IMR-90 (cell line): ENCODE results near the gene PEX11G. TPM values are rescaled to one million over a fixed set of nuclear protein-coding genes. Genes with fewer than 3 reads are reported as not detected.

Experiments used
- ATAC-seq: fragments of 200-7000 bp; cut with Tn5 transposase; 2 replicates; pipeline ENCODE4 v1.9.1; 2020; ENCODE audit warnings: low read depth, mild to moderate bottlenecking, moderate library complexity
- BruUV-seq: library from RNA; stranded (reverse); fragments of 400-500 nt; replicated peaks from 2 replicates; lab custom pipeline; 2021; lab: Mats Ljungman, UMichigan
- CTCF ChIA-PET: fragments of 300-600 bp; formaldehyde crosslinking; extraction: SDS; loops from one replicate; lab custom pipeline; 2021; ENCODE audit warnings: antibody characterized with exemption; lab: Yijun Ruan, JAX
- POLR2A ChIA-PET: fragments of 300-600 bp; sonication (Branson Sonifier 250); formaldehyde crosslinking; loops from one replicate; lab custom pipeline; 2022; ENCODE audit warnings: antibody characterized with exemption; ENCODE audit not compliant: unreplicated experiment; lab: Charles Lee
- DNase-seq: peaks from one replicate; pipeline ENCODE4 v3.0.0; 2013
- H2AFZ ChIP-seq: replicated peaks from 2 replicates; pipeline ENCODE3; 2013; ENCODE audit warnings: low read length, mild to moderate bottlenecking; ENCODE audit not compliant: poor library complexity
- H2AK5ac ChIP-seq: 2 replicates; pipeline ENCODE4 v1.6.1; 2013; ENCODE audit warnings: low read depth, low read length, inconsistent platforms
- H2AK9ac ChIP-seq: replicated peaks from 2 replicates; pipeline ENCODE3; 2013; ENCODE audit warnings: mild to moderate bottlenecking, low read depth, low read length, moderate library complexity; ENCODE audit not compliant: poor library complexity
- H2BK120ac ChIP-seq: 2 replicates; pipeline ENCODE4 v1.6.1; 2013; ENCODE audit warnings: low read depth, low read length, inconsistent platforms
- H2BK15ac ChIP-seq: 3 replicates; pipeline ENCODE4 v1.6.1; 2013; ENCODE audit warnings: low read depth, low read length, inconsistent platforms
- H2BK20ac ChIP-seq: 2 replicates; pipeline ENCODE4 v1.6.1; 2013; ENCODE audit warnings: low read depth, mild to moderate bottlenecking, inconsistent platforms, low read length, moderate library complexity
- H2BK5ac ChIP-seq: 2 replicates; pipeline ENCODE4 v1.6.1; 2013; ENCODE audit warnings: mild to moderate bottlenecking, low read depth, low read length, inconsistent platforms; ENCODE audit not compliant: poor library complexity, severe bottlenecking
- H3K14ac ChIP-seq: replicated peaks from 2 replicates; pipeline ENCODE4 v1.6.1; 2013; ENCODE audit warnings: low read depth, low read length, inconsistent platforms
- H3K18ac ChIP-seq: 2 replicates; pipeline ENCODE4 v1.6.1; 2013; ENCODE audit warnings: low read depth, low read length, control low read depth
- H3K23ac ChIP-seq: 2 replicates; pipeline ENCODE4 v1.6.1; 2013; ENCODE audit warnings: low read depth, low read length, inconsistent platforms
- H3K27ac ChIP-seq: 2 replicates; pipeline ENCODE4 v1.5.1; 2013; ENCODE audit warnings: mild to moderate bottlenecking, control low read depth, low read length; ENCODE audit not compliant: insufficient read depth
- H3K27me3 ChIP-seq: 2 replicates; pipeline ENCODE4 v1.6.1; 2013; ENCODE audit warnings: low read length; ENCODE audit not compliant: control insufficient read depth, insufficient read depth
- H3K36me3 ChIP-seq: 2 replicates; pipeline ENCODE4 v1.6.1; 2013; ENCODE audit warnings: low read length, mixed read lengths; ENCODE audit not compliant: control insufficient read depth, insufficient read depth
- H3K4ac ChIP-seq: 2 replicates; pipeline ENCODE4 v1.6.1; 2013; ENCODE audit warnings: low read depth, low read length, inconsistent platforms
- H3K4me1 ChIP-seq: 2 replicates; pipeline ENCODE4 v1.6.1; 2013; ENCODE audit warnings: low read length, mixed read lengths; ENCODE audit not compliant: control insufficient read depth, insufficient read depth
- H3K4me2 ChIP-seq: 2 replicates; pipeline ENCODE4 v1.6.1; 2013; ENCODE audit warnings: low read depth, mild to moderate bottlenecking, control low read depth, low read length, moderate library complexity
- H3K4me3 ChIP-seq: 2 replicates; pipeline ENCODE4 v1.5.1; 2013; ENCODE audit warnings: low read depth, mild to moderate bottlenecking, control low read depth, low read length, moderate library complexity; ENCODE audit not compliant: insufficient read depth
- H3K56ac ChIP-seq: 2 replicates; pipeline ENCODE4 v1.6.1; 2013; ENCODE audit warnings: low read length, inconsistent platforms; ENCODE audit not compliant: insufficient read depth; ENCODE audit errors: extremely low read depth
- H3K79me1 ChIP-seq, 2 experiments: 2 replicates each; pipeline ENCODE4 v1.6.1; 2013; ENCODE audit warnings: low read length in 2 of 2, inconsistent platforms in 1 of 2, low read depth in 1 of 2
- H3K9ac ChIP-seq: 2 replicates; pipeline ENCODE4 v1.6.1; 2013; ENCODE audit warnings: low read depth, low read length, control low read depth
- H3K9me1 ChIP-seq: 2 replicates; pipeline ENCODE4 v1.6.1; 2013; ENCODE audit warnings: low read length, inconsistent platforms; ENCODE audit not compliant: insufficient read depth
- H3K9me3 ChIP-seq: 2 replicates; pipeline ENCODE4 v1.6.1; 2013; ENCODE audit warnings: low read length; ENCODE audit not compliant: control insufficient read depth, insufficient read depth
- H4K20me1 ChIP-seq: 2 replicates; pipeline ENCODE4 v1.6.1; 2013; ENCODE audit warnings: low read length, inconsistent platforms; ENCODE audit not compliant: insufficient read depth
- H4K5ac ChIP-seq: 2 replicates; pipeline ENCODE4 v1.6.1; 2013; ENCODE audit warnings: mild to moderate bottlenecking, low read depth, low read length, control low read depth
- H4K8ac ChIP-seq, 2 experiments: 2 replicates each; pipeline ENCODE4 v1.6.1; 2013; ENCODE audit warnings: low read depth in 2 of 2, low read length in 2 of 2, control low read depth in 1 of 2, inconsistent platforms in 1 of 2
- H4K91ac ChIP-seq: 2 replicates; pipeline ENCODE4 v1.6.1; 2013; ENCODE audit warnings: low read depth, low read length, inconsistent platforms; ENCODE audit not compliant: insufficient read depth
- BHLHE40 ChIP-seq: fragments of 150-350 bp; IDR thresholded peaks from 2 replicates; pipeline ENCODE4 v1.6.1; 2016; ENCODE audit warnings: mild to moderate bottlenecking, low read depth, low read length
- CEBPB ChIP-seq: IDR thresholded peaks from 2 replicates; pipeline ENCODE4 v1.6.1; 2012; ENCODE audit warnings: low read depth, low read length, improper control_type of control experiment
- FOS ChIP-seq: fragments of 150-350 bp; IDR thresholded peaks from 2 replicates; pipeline ENCODE4 v1.6.1; 2016; ENCODE audit warnings: low read depth, low read length
- MAFK ChIP-seq: IDR thresholded peaks from 2 replicates; pipeline ENCODE4 v1.6.1; 2012; ENCODE audit warnings: low read depth, low read length, improper control_type of control experiment
- MAZ ChIP-seq: IDR thresholded peaks from 2 replicates; pipeline ENCODE4 v1.6.1; 2012; ENCODE audit warnings: low read depth, mild to moderate bottlenecking, low read length, improper control_type of control experiment, moderate library complexity, borderline replicate concordance
- MXI1 ChIP-seq: IDR thresholded peaks from 2 replicates; pipeline ENCODE4 v1.6.1; 2012; ENCODE audit warnings: low read depth, mild to moderate bottlenecking, low read length, moderate library complexity, borderline replicate concordance
- NFE2L2 ChIP-seq: fragments of 150-350 bp; IDR thresholded peaks from 2 replicates; pipeline ENCODE4 v1.6.1; 2016; ENCODE audit warnings: low read depth, mild to moderate bottlenecking, low read length
- POLR2A ChIP-seq: IDR thresholded peaks from 2 replicates; pipeline ENCODE4 v1.6.1; 2012; ENCODE audit warnings: mild to moderate bottlenecking, low read depth, low read length
- RAD21 ChIP-seq: IDR thresholded peaks from 2 replicates; pipeline ENCODE4 v1.6.1; 2012; ENCODE audit warnings: low read length, improper control_type of control experiment
- RCOR1 ChIP-seq: IDR thresholded peaks from 2 replicates; pipeline ENCODE4 v1.6.1; 2012; ENCODE audit warnings: mild to moderate bottlenecking, low read length, improper control_type of control experiment; ENCODE audit not compliant: insufficient replicate concordance
- RFX5 ChIP-seq: IDR thresholded peaks from 2 replicates; pipeline ENCODE4 v1.8.0; 2012; ENCODE audit warnings: low read depth, mild to moderate bottlenecking, low read length, moderate library complexity
- SMC3 ChIP-seq: fragments of 150-350 bp; IDR thresholded peaks from 2 replicates; pipeline ENCODE4 v1.6.1; 2016; ENCODE audit warnings: low read depth, mild to moderate bottlenecking, antibody characterized with exemption, low read length, moderate library complexity
- WGBS, 2 experiments: methylation state at CpG; one replicate each; pipeline versions ENCODE4 v1.1.5 to v1.1.7; 2013; ENCODE audit warnings: missing lambda C conversion rate in 2 of 2; ENCODE audit not compliant: insufficient read length in 1 of 2; ENCODE audit errors: extremely low coverage in 2 of 2; 5-methylcytosine and 5-hydroxymethylcytosine counted together
- dilution Hi-C: fragments of 300-500 bp; cut with HindIII; formaldehyde crosslinking; loops from one replicate; pipeline ENCODE4 v1.14.3; 2018; ENCODE audit warnings: low sequenced_read_pairs; ENCODE audit not compliant: unreplicated experiment
- in situ Hi-C: fragments of 300-500 bp; cut with MboI; formaldehyde crosslinking; loops from 3 replicates; pipeline ENCODE4 v1.14.3; 2019; ENCODE audit warnings: low sequenced_read_pairs, inconsistent platforms, mixed read lengths
- intact Hi-C: fragments of 100-400 bp; cut with micrococcal nuclease; formaldehyde crosslinking; loops from 2 replicates; pipeline ENCODE4 v1.10.0; 2022
- polyA plus RNA-seq, 3 experiments: library from polyadenylated mRNA; depleted of rRNA; stranded (reverse); fragments of >200 nt; gene quantifications; 2 replicates each; pipeline ENCODE4 v1.2.3, GENCODE V29; 2012; ENCODE audit warnings: low replicate concordance in 1 of 3
- total RNA-seq: library from RNA; depleted of rRNA; stranded (reverse); fragments of >200 nt; gene quantifications from 2 replicates; pipeline ENCODE4 v1.2.3, GENCODE V29; 2012
- TF ChIP-seq, protein P1 (sequence below): fragments of 150-350 bp; IDR thresholded peaks from 2 replicates; pipeline ENCODE4 v1.6.1; 2016; ENCODE audit warnings: low read depth, mild to moderate bottlenecking, low read length, moderate library complexity, borderline replicate concordance
- TF ChIP-seq, protein P2 (sequence below): fragments of 150-350 bp; IDR thresholded peaks from 2 replicates; pipeline ENCODE4 v1.6.1; 2017; ENCODE audit warnings: mild to moderate bottlenecking, antibody characterized with exemption, low read length, low read depth
- TF ChIP-seq, protein P3 (sequence below): conservative IDR thresholded peaks from 2 replicates; pipeline ENCODE4 v1.5.1; 2012; ENCODE audit warnings: mild to moderate bottlenecking, low read depth, low read length, improper control_type of control experiment

Gene PEX11G
- total and polyA plus RNA-seq, 2 of the 4 experiments (the other 2 are of a cell fraction), result 0.72 to 1.7 TPM

DNA sequence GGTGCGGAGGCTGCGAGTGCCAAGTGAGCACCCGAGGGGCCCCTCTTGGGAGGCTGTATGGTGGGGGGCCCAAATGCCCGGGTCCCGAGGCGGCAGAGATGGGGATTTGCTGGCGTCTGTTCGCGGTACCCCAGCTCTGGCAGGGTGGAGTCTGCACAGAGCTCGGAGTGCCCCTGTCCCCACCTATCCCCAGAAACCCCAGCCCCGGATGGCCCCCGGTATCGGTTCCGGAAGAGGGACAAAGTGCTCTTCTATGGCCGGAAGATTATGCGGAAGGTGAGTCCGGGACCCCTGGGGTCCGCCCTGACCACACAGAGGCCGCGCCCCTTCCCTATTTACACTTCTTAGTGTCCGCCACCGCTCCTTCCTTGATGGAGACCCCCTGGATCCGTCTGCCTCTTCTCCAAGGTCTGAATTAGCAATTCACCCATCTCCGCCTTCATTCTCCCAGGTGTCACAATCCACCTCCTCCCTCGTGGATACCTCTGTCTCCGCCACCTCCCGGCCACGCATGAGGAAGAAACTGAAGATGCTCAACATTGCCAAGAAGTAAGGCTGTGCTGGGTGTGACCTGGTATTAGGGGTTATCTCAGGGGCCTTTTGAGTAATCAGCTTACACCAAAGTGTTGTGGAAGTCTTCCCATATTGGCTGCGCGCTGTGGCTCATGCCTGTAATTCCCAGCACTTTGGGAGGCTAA is 47.3 kb upstream of the PEX11G start:
- Histone ChIP-seq H2AK9ac (peak overlapping the region; percentile 97), H2BK120ac (no peak overlapping the region), H4K20me1 (no peaks in the 10 kb centered on the region), H3K9me1 (peaks cover 7% of the 10 kb centered on the region), H4K5ac (peak overlapping the region; percentile 75), H3K4me3 (peak overlapping the region; percentile 55), H3K18ac (no peak overlapping the region), H2BK15ac (no peak overlapping the region), H3K23ac (peak overlapping the region; percentile 54), H3K79me1 (peaks cover 8 to 16% of the 10 kb centered on the region in 2 experiments; a peak in 2 of 4 replicates), H3K27ac (peak overlapping the region; percentile 45), H4K91ac (peak overlapping the region; percentile 58; the same call in 1 of the 2 replicates), H2BK5ac (peak overlapping the region; percentile 8), H2AFZ (peak overlapping the region; percentile 92), H3K9me3 (no peaks in the 10 kb centered on the region), H3K27me3 (no peaks in the 10 kb centered on the region), H3K4me1 (peaks cover 10% of the 10 kb centered on the region), H3K36me3 (peaks cover 15% of the 10 kb centered on the region), H3K56ac (no peak overlapping the region), H2AK5ac (peak overlapping the region; percentile 59), H2BK20ac (no peak overlapping the region), H3K4me2 (peak overlapping the region; percentile 69), H3K4ac (peak overlapping the region; percentile 90), H3K9ac (peak overlapping the region; percentile 57), H3K14ac (peak overlapping the region; percentile 88), H4K8ac (peak overlapping the region; percentile 50 to 79; a peak in 3 of 4 replicates)
- POLR2A ChIA-PET, result no interaction called here
- no peak for ATAC-seq
- no peak for DNase-seq
- intact Hi-C loops, result no loop called here
- BruUV-seq, result no TSS peak
- in situ Hi-C loops, result no loop called here
- 20% methylated on average over 6 of the region's 30 CpGs; no CpG with 5 or more reads in 1 of the 2 experiments for WGBS, 2 experiments
- CTCF ChIA-PET, result no interaction called here
- dilution Hi-C loops, result no loop called here
- TF ChIP-seq MAFK (no peak), MAZ (no peak), NFE2L2 (no peak), FOS (no peak), RCOR1 (no peak), SMC3 (no peak), POLR2A (no peak), CEBPB (no peak), RFX5 (no peak), MXI1 (no peak), BHLHE40 (no peak), RAD21 (no peak)
- TF ChIP-seq, protein P1, sequence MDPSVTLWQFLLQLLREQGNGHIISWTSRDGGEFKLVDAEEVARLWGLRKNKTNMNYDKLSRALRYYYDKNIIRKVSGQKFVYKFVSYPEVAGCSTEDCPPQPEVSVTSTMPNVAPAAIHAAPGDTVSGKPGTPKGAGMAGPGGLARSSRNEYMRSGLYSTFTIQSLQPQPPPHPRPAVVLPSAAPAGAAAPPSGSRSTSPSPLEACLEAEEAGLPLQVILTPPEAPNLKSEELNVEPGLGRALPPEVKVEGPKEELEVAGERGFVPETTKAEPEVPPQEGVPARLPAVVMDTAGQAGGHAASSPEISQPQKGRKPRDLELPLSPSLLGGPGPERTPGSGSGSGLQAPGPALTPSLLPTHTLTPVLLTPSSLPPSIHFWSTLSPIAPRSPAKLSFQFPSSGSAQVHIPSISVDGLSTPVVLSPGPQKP, result no peak
- TF ChIP-seq, protein P2, sequence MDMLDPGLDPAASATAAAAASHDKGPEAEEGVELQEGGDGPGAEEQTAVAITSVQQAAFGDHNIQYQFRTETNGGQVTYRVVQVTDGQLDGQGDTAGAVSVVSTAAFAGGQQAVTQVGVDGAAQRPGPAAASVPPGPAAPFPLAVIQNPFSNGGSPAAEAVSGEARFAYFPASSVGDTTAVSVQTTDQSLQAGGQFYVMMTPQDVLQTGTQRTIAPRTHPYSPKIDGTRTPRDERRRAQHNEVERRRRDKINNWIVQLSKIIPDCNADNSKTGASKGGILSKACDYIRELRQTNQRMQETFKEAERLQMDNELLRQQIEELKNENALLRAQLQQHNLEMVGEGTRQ, result no peak
- TF ChIP-seq, protein P3, sequence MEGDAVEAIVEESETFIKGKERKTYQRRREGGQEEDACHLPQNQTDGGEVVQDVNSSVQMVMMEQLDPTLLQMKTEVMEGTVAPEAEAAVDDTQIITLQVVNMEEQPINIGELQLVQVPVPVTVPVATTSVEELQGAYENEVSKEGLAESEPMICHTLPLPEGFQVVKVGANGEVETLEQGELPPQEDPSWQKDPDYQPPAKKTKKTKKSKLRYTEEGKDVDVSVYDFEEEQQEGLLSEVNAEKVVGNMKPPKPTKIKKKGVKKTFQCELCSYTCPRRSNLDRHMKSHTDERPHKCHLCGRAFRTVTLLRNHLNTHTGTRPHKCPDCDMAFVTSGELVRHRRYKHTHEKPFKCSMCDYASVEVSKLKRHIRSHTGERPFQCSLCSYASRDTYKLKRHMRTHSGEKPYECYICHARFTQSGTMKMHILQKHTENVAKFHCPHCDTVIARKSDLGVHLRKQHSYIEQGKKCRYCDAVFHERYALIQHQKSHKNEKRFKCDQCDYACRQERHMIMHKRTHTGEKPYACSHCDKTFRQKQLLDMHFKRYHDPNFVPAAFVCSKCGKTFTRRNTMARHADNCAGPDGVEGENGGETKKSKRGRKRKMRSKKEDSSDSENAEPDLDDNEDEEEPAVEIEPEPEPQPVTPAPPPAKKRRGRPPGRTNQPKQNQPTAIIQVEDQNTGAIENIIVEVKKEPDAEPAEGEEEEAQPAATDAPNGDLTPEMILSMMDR, result no peak
